AG10803 (cell line): ENCODE data around the gene TFCP2L1.
A peak's percentile ranks its signal among the peaks of the same experiment; 100 is the strongest.
"Not testable (repeated sequence)": the region's sequence is repeated elsewhere in the genome, so short reads cannot be mapped to it uniquely, and the experiment has no call there.

Experiments
- DNase-seq: peaks from one replicate; pipeline ENCODE4 v3.0.0; 2010; ENCODE audit warnings: low read depth
- H3K4me3 ChIP-seq: 2 replicates; pipeline ENCODE4 v1.5.1; 2011; ENCODE audit warnings: mild to moderate bottlenecking, low read length, control low read depth
- TF ChIP-seq, protein P1 (sequence below): conservative IDR thresholded peaks from 2 replicates; pipeline ENCODE4 v1.5.1; 2011; ENCODE audit warnings: mild to moderate bottlenecking, low read length, control low read depth, inconsistent platforms

The TFCP2L1 gene

DNA sequence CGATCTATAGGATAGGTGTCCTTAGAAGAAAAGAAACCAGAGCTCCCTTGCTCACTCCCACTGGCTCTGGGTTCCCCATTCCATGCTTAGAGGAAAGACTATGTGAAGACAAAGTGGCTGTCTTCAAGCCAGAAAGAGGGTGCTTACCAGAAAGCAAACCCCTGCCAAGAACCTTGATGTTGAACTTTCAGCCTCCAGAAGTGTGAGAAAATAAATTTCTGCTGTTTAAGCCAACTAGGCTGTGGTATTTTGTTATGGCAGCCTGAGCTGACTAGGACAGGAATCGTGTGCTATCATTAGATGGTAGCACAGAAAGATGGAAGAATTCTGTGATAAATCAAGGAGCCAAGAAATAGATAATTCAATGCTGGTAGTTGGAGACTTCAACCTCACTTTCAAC is 19.9 kb upstream of the TFCP2L1 start:
- no peak for DNase-seq
- no peak overlapping the region for H3K4me3 ChIP-seq
- TF ChIP-seq, protein P1, sequence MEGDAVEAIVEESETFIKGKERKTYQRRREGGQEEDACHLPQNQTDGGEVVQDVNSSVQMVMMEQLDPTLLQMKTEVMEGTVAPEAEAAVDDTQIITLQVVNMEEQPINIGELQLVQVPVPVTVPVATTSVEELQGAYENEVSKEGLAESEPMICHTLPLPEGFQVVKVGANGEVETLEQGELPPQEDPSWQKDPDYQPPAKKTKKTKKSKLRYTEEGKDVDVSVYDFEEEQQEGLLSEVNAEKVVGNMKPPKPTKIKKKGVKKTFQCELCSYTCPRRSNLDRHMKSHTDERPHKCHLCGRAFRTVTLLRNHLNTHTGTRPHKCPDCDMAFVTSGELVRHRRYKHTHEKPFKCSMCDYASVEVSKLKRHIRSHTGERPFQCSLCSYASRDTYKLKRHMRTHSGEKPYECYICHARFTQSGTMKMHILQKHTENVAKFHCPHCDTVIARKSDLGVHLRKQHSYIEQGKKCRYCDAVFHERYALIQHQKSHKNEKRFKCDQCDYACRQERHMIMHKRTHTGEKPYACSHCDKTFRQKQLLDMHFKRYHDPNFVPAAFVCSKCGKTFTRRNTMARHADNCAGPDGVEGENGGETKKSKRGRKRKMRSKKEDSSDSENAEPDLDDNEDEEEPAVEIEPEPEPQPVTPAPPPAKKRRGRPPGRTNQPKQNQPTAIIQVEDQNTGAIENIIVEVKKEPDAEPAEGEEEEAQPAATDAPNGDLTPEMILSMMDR: no peak

DNA sequence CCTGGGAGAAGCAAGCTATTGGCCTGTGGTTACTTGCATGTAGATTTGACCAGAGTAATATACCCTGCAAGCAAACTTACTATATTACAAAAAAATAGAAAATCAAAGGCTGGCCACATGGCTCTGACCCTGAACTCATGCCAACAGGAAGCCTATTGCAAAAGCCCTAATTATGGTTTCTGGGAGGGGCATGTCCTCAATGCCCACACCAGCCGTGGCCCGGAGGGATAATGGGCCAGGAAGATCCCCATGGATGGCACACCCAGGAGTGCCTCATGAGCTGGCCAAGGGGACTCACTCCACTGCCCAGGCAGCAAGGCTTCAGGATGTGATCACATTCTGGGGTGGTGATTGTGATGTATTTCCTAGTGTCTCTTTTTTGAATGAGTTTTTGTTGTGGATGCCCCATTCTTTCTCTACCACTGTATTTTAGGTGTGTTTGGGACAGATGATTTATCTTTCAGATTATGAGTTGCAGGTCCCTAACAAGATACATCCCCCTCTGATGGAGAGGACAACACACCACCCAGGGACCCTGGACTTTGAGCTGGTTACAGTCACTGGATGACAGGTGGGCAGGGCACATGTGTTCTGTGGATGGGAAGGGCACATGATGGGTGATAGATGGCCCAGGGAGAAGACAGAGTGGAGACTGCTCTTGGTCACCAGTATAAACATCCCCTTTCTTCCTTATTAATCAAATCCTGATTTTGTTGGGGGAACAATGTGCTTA is 18.7 kb upstream of the TFCP2L1 start:
- no peak for DNase-seq
- H3K4me3 ChIP-seq: no peak overlapping the region
- TF ChIP-seq, protein P1: no peak

DNA sequence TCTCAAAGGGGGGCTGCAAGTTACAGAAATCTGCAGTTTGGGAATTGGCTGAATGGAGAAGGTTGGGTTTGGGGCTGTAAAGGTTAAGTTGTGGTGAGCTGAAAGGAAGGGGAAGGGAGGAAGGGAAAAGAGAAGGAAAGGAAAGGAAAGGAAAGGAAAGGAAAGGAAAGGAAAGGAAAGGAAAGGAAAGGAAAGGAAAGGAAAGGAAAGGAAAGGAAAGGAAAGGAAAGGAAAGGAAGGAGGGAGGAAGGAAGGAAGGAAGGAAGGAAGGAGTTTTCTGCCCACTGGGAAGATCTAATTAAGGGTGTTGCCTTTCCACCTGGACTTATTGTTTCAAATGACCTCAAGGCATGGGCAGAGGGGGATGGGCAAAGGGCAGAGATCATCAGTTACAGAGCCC is 16.2 kb upstream of the TFCP2L1 start:
- not testable (repeated sequence) for H3K4me3 ChIP-seq, DNase-seq

DNA sequence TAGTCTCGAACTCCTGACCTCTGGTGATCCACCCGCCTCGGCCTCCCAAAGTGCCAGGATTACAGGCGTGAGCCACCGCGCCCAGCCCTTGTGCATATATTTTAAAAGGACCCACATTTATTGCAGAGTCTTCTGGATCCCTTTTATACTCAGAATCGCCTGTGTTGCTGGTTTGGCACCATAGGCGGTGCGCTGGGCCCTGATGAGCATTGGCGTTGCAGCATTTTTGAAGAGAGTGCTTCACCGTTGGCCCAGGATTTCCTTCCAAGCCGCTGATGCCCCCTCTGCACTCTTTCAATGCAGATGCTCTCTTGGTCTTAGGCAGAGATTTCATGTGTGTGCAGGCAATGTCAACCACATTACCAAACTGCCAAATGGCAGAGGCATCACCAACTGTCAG is 13.5 kb upstream of the TFCP2L1 start:
- TF ChIP-seq, protein P1: no peak
- DNase-seq: no peak
- H3K4me3 ChIP-seq: no peak overlapping the region

DNA sequence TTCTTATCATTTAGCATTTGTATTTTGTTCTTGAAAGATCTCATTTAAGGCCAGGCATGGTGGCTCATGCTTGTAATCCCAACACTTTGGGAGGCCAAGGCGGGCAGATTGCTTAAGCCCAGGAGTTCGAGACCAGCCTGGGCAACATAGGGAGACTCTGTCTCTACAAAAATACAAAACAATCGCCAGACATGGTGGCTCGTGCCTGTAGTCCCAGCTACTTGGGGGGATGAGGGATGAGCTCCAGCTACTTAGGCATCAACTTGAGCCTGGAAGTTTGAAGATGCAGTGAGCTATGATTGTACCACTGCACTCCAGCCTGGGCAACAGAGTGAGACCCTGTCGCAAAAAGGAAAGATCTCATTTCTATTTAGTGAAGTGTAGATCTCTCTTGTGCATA is 12.9 kb upstream of the TFCP2L1 start:
- not testable (repeated sequence) for H3K4me3 ChIP-seq, DNase-seq

DNA sequence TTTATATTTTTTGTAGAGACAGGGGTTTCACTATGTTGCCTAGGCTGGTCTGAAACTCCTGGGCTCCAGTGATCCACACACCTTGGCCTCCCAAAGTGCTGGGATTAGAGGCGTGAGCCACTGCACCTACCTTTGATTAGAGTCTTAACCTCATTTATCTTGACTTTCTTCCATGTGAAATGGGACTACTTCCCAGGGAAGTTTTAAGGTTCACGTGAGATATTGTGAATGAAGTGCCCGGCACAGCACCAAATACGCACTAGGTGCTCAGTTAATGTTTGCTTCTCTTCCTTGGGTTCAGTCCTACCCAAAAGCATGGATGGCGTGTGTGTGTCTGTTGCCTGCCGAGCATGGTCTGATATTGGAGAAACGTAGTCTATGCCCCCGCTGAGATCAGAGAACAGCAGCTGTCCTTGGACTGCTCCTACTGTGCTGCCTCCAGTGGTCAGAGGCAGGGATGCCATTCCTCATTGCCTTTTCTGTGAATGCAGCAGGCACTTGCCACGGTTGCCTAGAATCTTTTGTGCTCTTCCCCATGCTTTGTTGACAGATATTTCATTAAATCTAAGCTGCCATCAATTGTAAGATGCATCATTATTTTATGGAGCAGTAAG is 12.3 kb upstream of the TFCP2L1 start:
- TF ChIP-seq, protein P1: peak; percentile 64
- DNase-seq: peak; percentile 6
- H3K4me3 ChIP-seq: no peak overlapping the region

DNA sequence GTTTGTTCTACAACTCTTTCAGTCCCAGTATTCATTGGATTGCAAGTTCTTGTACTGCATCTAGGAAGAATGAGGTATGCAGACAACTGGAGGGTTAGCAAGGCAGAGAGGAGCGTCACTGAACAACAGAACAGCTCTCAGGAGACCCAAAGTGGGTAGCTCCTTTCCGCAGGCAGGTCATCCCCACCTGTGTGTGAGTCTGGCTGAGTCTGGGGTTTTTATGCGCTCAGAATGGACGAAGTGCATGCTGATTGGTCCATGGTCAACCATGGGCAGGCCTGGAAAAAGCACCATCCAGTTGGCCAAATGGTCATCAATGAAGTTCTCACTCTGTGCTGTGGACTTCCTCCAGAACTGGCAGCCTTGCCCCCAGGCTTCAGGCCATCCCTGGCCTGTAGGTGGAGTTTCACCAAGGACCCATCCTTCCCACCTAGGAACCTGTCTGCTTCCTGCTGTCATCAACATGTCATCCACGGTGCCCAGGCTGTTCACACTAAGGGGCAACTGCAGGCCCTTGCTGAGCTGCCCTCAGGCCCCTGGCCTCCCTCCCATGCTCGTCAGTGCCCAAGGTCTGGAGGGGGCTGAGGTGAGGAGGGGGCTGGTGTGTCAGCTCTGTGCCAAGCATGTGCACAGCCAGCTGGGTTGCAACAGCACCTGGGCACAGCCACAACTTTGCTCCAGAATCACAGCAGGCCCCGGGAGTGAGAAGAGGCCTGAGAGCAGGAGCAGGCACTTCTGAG is 11.1 kb upstream of the TFCP2L1 start:
- no peak for DNase-seq
- no peak overlapping the region for H3K4me3 ChIP-seq
- TF ChIP-seq, protein P1: no peak
